Activated B cell treated with CpG ODN at 0.5 μM for 24 hours (primary cell): Measurements from ENCODE around the gene TEAD3. TPM values are rescaled to one million over a fixed set of nuclear protein-coding genes. Genes with fewer than 3 reads are reported as not detected.

Experiments
- ATAC-seq: fragments of 200-7000 bp; cut with Tn5 transposase; one replicate; pipeline ENCODE4 v1.10.0; 2021; ENCODE audit warnings: low read depth, mild to moderate bottlenecking, moderate library complexity
- CTCF ChIA-PET: fragments of 350-600 bp; sonication (Branson Sonifier 250); formaldehyde crosslinking; loops from one replicate; lab custom pipeline; 2021; ENCODE audit warnings: antibody characterized with exemption; lab: Charles Lee
- POLR2A ChIA-PET: fragments of 350-600 bp; sonication (Branson Sonifier 250); formaldehyde crosslinking; loops from one replicate; lab custom pipeline; 2021; ENCODE audit warnings: antibody characterized with exemption; lab: Charles Lee
- DNase-seq: peaks from one replicate; pipeline ENCODE4 v3.0.0; 2022
- H3K27ac Mint-ChIP-seq: one replicate; pipeline ENCODE4 v1.8.0; 2020; ENCODE audit warnings: mixed read lengths
- H3K27me3 Mint-ChIP-seq: one replicate; pipeline ENCODE4 v1.8.0; 2021; ENCODE audit warnings: mixed read lengths
- H3K36me3 Mint-ChIP-seq: one replicate; pipeline ENCODE4 v1.8.0; 2021; ENCODE audit warnings: low read depth, mixed read lengths
- H3K4me1 Mint-ChIP-seq: one replicate; pipeline ENCODE4 v1.8.0; 2021; ENCODE audit warnings: mixed read lengths
- H3K4me3 Mint-ChIP-seq: one replicate; pipeline ENCODE4 v1.8.0; 2020; ENCODE audit warnings: mild to moderate bottlenecking, mixed read lengths
- H3K9me3 Mint-ChIP-seq: one replicate; pipeline ENCODE4 v1.8.0; 2020; ENCODE audit warnings: mixed read lengths
- CTCF ChIP-seq: fragments of 200-600 bp; IDR thresholded peaks from one replicate; pipeline ENCODE4 v1.8.0; 2022; ENCODE audit warnings: antibody characterized with exemption, mild to moderate bottlenecking
- intact Hi-C: fragments of 100-400 bp; cut with micrococcal nuclease; formaldehyde crosslinking; loops from one replicate; pipeline ENCODE4 v1.15.1; 2024
- total RNA-seq: library from RNA; stranded (reverse); gene quantifications from 2 replicates; pipeline ENCODE4 v1.2.3, GENCODE V29; 2022

The TEAD3 gene
- total RNA-seq, 1 donor from 2014 or later: 0.13 TPM

- peaks cover 26% of the 10 kb centered on the region for H3K27me3 Mint-ChIP-seq
- ATAC-seq: no peak
- H3K9me3 Mint-ChIP-seq: no peaks in the 10 kb centered on the region
- no peak for DNase-seq
- H3K36me3 Mint-ChIP-seq: no peaks in the 10 kb centered on the region
- CTCF ChIA-PET: no interaction called here
- no peak for TF ChIP-seq CTCF
- H3K27ac Mint-ChIP-seq: no peak overlapping the region
- intact Hi-C loops: no loop called here
- peaks cover 3% of the 10 kb centered on the region for H3K4me1 Mint-ChIP-seq
- no peak overlapping the region for H3K4me3 Mint-ChIP-seq
- POLR2A ChIA-PET: no interaction called here
These were observed 10.3 kb upstream of the TEAD3 start for GRCh38 chr6:35507221-35507620.

- no peak overlapping the region for H3K27ac Mint-ChIP-seq
- no peaks in the 10 kb centered on the region for H3K9me3 Mint-ChIP-seq
- H3K4me1 Mint-ChIP-seq: peaks cover 3% of the 10 kb centered on the region
- ChIA-PET POLR2A (no interaction called here), CTCF (no interaction called here)
- H3K4me3 Mint-ChIP-seq: no peak overlapping the region
- ATAC-seq (no peak), DNase-seq (no peak)
- H3K36me3 Mint-ChIP-seq: no peaks in the 10 kb centered on the region
- intact Hi-C loops: no loop called here
- no peak for TF ChIP-seq CTCF
- peaks cover 28% of the 10 kb centered on the region for H3K27me3 Mint-ChIP-seq
These were observed 9.7 kb upstream of the TEAD3 start for GRCh38 chr6:35506536-35506935.

- no peaks in the 10 kb centered on the region for H3K36me3 Mint-ChIP-seq
- no peak overlapping the region for H3K27ac Mint-ChIP-seq
- peaks cover 3% of the 10 kb centered on the region for H3K4me1 Mint-ChIP-seq
- DNase-seq: no peak
- ChIA-PET CTCF (no interaction called here), POLR2A (no interaction called here)
- peaks cover 27% of the 10 kb centered on the region for H3K27me3 Mint-ChIP-seq
- H3K9me3 Mint-ChIP-seq: no peaks in the 10 kb centered on the region
- ATAC-seq: no peak
- TF ChIP-seq CTCF: no peak
- intact Hi-C loops: no loop called here
- no peak overlapping the region for H3K4me3 Mint-ChIP-seq
These were observed 9.1 kb upstream of the TEAD3 start for GRCh38 chr6:35505999-35506412.

- CTCF ChIA-PET: interaction anchor here (1.2 to 1.5 kb wide), 2 partner anchors 234 to 297 kb away, joined by 3 read pairs; partner anchors contain the start of gene ARMC12
- Mint-ChIP-seq H3K4me3 (no peak overlapping the region), H3K27me3 (peaks cover 27% of the 10 kb centered on the region), H3K9me3 (no peaks in the 10 kb centered on the region), H3K4me1 (peaks cover 3% of the 10 kb centered on the region), H3K36me3 (no peaks in the 10 kb centered on the region), H3K27ac (no peak overlapping the region)
- POLR2A ChIA-PET: no interaction called here
- intact Hi-C loops: no loop called here
- no peak for DNase-seq
- no peak for ATAC-seq
- TF ChIP-seq CTCF: no peak
These were observed 6.7 kb upstream of the TEAD3 start for GRCh38 chr6:35503534-35503933.

- no peak for TF ChIP-seq CTCF
- intact Hi-C loops: no loop called here
- Mint-ChIP-seq H3K4me3 (no peak overlapping the region), H3K27me3 (peaks cover 33% of the 10 kb centered on the region), H3K9me3 (no peaks in the 10 kb centered on the region), H3K27ac (no peak overlapping the region), H3K36me3 (no peaks in the 10 kb centered on the region), H3K4me1 (peaks cover 10% of the 10 kb centered on the region)
- ATAC-seq: no peak
- DNase-seq: no peak
- ChIA-PET CTCF (no interaction called here), POLR2A (interaction anchor here (0.7 kb wide), 1 partner anchor 255 kb away, joined by 7 read pairs; no protein-coding TSS in a partner anchor)
These were observed 4.9 kb upstream of the TEAD3 start for GRCh38 chr6:35501784-35502183.
